ENCODE results near the gene USP5.

Gene USP5

GRCh38 chr12:6824085-6824775, 27.7 kb upstream of the USP5 start:
- no peak for DNase-seq
- in situ Hi-C loops (cut with HindIII; ENCODE audit: low pct_ligation_motif_present, low pct_unique_long_range_greater_than_20kb, low sequenced_read_pairs), result no loop called here

GRCh38 chr12:6824901-6825381, 27.0 kb upstream of the USP5 start:
- no peak for DNase-seq
- in situ Hi-C loops (cut with HindIII; ENCODE audit: low pct_ligation_motif_present, low pct_unique_long_range_greater_than_20kb, low sequenced_read_pairs), result no loop called here

GRCh38 chr12:6825398-6826124, 26.4 kb upstream of the USP5 start:
- DNase-seq, result peak; percentile 90
- in situ Hi-C loops (cut with HindIII; ENCODE audit: low pct_ligation_motif_present, low pct_unique_long_range_greater_than_20kb, low sequenced_read_pairs), result no loop called here

- no peak for DNase-seq
- in situ Hi-C loops (cut with HindIII; ENCODE audit: low pct_ligation_motif_present, low pct_unique_long_range_greater_than_20kb, low sequenced_read_pairs), result no loop called here
These were observed 25.7 kb upstream of the USP5 start for GRCh38 chr12:6826125-6826733.

- no peak for DNase-seq
- in situ Hi-C loops (cut with HindIII; ENCODE audit: low pct_ligation_motif_present, low pct_unique_long_range_greater_than_20kb, low sequenced_read_pairs), result no loop called here
These were observed 25.1 kb upstream of the USP5 start for GRCh38 chr12:6826734-6827436.

- DNase-seq, result peak; percentile 89
- in situ Hi-C loops (cut with HindIII; ENCODE audit: low pct_ligation_motif_present, low pct_unique_long_range_greater_than_20kb, low sequenced_read_pairs), result no loop called here
These were observed 24.5 kb upstream of the USP5 start for GRCh38 chr12:6827437-6827911.

GRCh38 chr12:6827982-6828780, 23.8 kb upstream of the USP5 start, which contains the start of gene P3H3:
P3H3 (plus strand) TSS chr12:6828407; CDS start chr12:6828441, 34 bp downstream.
- DNase-seq, result peak; percentile 69
- in situ Hi-C loops (cut with HindIII; ENCODE audit: low pct_ligation_motif_present, low pct_unique_long_range_greater_than_20kb, low sequenced_read_pairs), result no loop called here

GRCh38 chr12:6828781-6829535, 23.0 kb upstream of the USP5 start:
- peak; percentile 63 for DNase-seq
- in situ Hi-C loops (cut with HindIII; ENCODE audit: low pct_ligation_motif_present, low pct_unique_long_range_greater_than_20kb, low sequenced_read_pairs), result no loop called here

- in situ Hi-C loops (cut with HindIII; ENCODE audit: low pct_ligation_motif_present, low pct_unique_long_range_greater_than_20kb, low sequenced_read_pairs), result no loop called here
- peak; percentile 66 for DNase-seq
These were observed 22.3 kb upstream of the USP5 start for GRCh38 chr12:6829536-6830220.

- in situ Hi-C loops (cut with HindIII; ENCODE audit: low pct_ligation_motif_present, low pct_unique_long_range_greater_than_20kb, low sequenced_read_pairs), result no loop called here
- DNase-seq, result no peak
These were observed 21.6 kb upstream of the USP5 start for GRCh38 chr12:6830286-6830890.

- DNase-seq, result no peak
- in situ Hi-C loops (cut with HindIII; ENCODE audit: low pct_ligation_motif_present, low pct_unique_long_range_greater_than_20kb, low sequenced_read_pairs), result no loop called here
These were observed 21.0 kb upstream of the USP5 start for GRCh38 chr12:6830999-6831398.

- in situ Hi-C loops (cut with HindIII; ENCODE audit: low pct_ligation_motif_present, low pct_unique_long_range_greater_than_20kb, low sequenced_read_pairs), result no loop called here
- no peak for DNase-seq
These were observed 20.4 kb upstream of the USP5 start for GRCh38 chr12:6831450-6831995.

- no peak for DNase-seq
- in situ Hi-C loops (cut with HindIII; ENCODE audit: low pct_ligation_motif_present, low pct_unique_long_range_greater_than_20kb, low sequenced_read_pairs), result no loop called here
These were observed 19.8 kb upstream of the USP5 start for GRCh38 chr12:6832125-6832524.

- in situ Hi-C loops (cut with HindIII; ENCODE audit: low pct_ligation_motif_present, low pct_unique_long_range_greater_than_20kb, low sequenced_read_pairs), result no loop called here
- DNase-seq, result no peak
These were observed 18.6 kb upstream of the USP5 start for GRCh38 chr12:6833189-6833890.

GRCh38 chr12:6834254-6834653, 17.7 kb upstream of the USP5 start:
- peak; percentile 42 for DNase-seq
- in situ Hi-C loops (cut with HindIII; ENCODE audit: low pct_ligation_motif_present, low pct_unique_long_range_greater_than_20kb, low sequenced_read_pairs), result no loop called here

- in situ Hi-C loops (cut with HindIII; ENCODE audit: low pct_ligation_motif_present, low pct_unique_long_range_greater_than_20kb, low sequenced_read_pairs), result no loop called here
- no peak for DNase-seq
These were observed 17.1 kb upstream of the USP5 start for GRCh38 chr12:6834873-6835272.
